ENCODE measurements around the gene MTX1. TPM values are rescaled to one million over a fixed set of nuclear protein-coding genes. Genes with fewer than 3 reads are reported as not detected.

Gene MTX1
- total and polyA plus RNA-seq, 2 experiments from 2014 or later, result 77.7 to 106 TPM

GRCh38 chr1:155254714-155255242 is 46.3 kb downstream of the MTX1 start (continued):
- no peak for TF ChIP-seq REST (IDR thresholded peaks at IDR 0.05; ENCODE audit: unreplicated experiment)
- TF ChIP-seq, protein P1, sequence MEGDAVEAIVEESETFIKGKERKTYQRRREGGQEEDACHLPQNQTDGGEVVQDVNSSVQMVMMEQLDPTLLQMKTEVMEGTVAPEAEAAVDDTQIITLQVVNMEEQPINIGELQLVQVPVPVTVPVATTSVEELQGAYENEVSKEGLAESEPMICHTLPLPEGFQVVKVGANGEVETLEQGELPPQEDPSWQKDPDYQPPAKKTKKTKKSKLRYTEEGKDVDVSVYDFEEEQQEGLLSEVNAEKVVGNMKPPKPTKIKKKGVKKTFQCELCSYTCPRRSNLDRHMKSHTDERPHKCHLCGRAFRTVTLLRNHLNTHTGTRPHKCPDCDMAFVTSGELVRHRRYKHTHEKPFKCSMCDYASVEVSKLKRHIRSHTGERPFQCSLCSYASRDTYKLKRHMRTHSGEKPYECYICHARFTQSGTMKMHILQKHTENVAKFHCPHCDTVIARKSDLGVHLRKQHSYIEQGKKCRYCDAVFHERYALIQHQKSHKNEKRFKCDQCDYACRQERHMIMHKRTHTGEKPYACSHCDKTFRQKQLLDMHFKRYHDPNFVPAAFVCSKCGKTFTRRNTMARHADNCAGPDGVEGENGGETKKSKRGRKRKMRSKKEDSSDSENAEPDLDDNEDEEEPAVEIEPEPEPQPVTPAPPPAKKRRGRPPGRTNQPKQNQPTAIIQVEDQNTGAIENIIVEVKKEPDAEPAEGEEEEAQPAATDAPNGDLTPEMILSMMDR (conservative IDR thresholded peaks at IDR 0.05; ENCODE audit: low read depth in 2 of 2), result no peak

GRCh38 chr1:155255243-155256007 is 46.9 kb downstream of the MTX1 start, which contains the start of gene ENTREP3:
Gene ENTREP3 (minus strand): TSS chr1:155255483. CDS start chr1:155254877, 606 bp downstream.
- Histone ChIP-seq H3K4me3 (peak within 1 kb of the TSS; percentile 89), H3K79me2 (replicated peaks; ENCODE audit: insufficient read depth) (no peaks in the 10 kb centered on the region; the same call in none of the 2 replicates), H3K27ac (ENCODE audit: low read depth) (peak within 1 kb of the TSS; percentile 76; the same call in 1 of the 2 replicates), H2AFZ (peak within 1 kb of the TSS; percentile 88), H3K4me2 (peak within 1 kb of the TSS; percentile 98), H4K20me1 (replicated peaks; ENCODE audit: insufficient read depth) (no peaks in the 10 kb centered on the region), H3K36me3 (ENCODE audit: insufficient read depth) (peaks cover 9% of the 10 kb centered on the region; the same call in 1 of the 2 replicates), H3K27me3 (ENCODE audit: insufficient read depth) (no peaks in the 10 kb centered on the region), H3K4me1 (ENCODE audit: insufficient read depth) (peaks cover 12% of the 10 kb centered on the region; the same call in 1 of the 2 replicates), H3F3A (replicated peaks; ENCODE audit: low read depth) (peaks cover 15% of the 10 kb centered on the region; the same call in 1 of the 2 replicates), H3K9me2 (ENCODE audit: insufficient read depth) (no peaks in the 10 kb centered on the region)
- Mint-ChIP-seq H3K4me1 (peaks cover 28% of the 10 kb centered on the region), H3K36me3 (ENCODE audit: low read depth) (peaks cover 24% of the 10 kb centered on the region), H3K27ac (peak within 1 kb of the TSS; percentile 57), H3K27me3 (ENCODE audit: insufficient read depth, low read depth, poor library complexity) (peaks cover 16% of the 10 kb centered on the region), H3K4me3 (peak within 1 kb of the TSS; percentile 83), H3K9me3 (no peaks in the 10 kb centered on the region)
- peak; percentile 79 for ATAC-seq
- DNase-seq (ENCODE audit: low spot score), result peak; percentile 96
- peak; percentile 87 for TF ChIP-seq POLR2AphosphoS5 (IDR thresholded peaks at IDR 0.05; ENCODE audit: low read depth)
- TF ChIP-seq ZNF331 (CRISPR knock-in tag; IDR thresholded peaks at IDR 0.05; ENCODE audit: low read depth), result no peak
- TF ChIP-seq ETS1 (IDR thresholded peaks at IDR 0.05), result peak; percentile 79
- TF ChIP-seq NANOG (IDR thresholded peaks at IDR 0.05; ENCODE audit: borderline replicate concordance), result no peak
- TF ChIP-seq CREB1 (CRISPR knock-in tag; IDR thresholded peaks at IDR 0.05; ENCODE audit: low read depth), result 0 out of 2 replicates have a peak, but pooled peaks have one; percentile 24
- no peak for TF ChIP-seq STAT1 (IDR thresholded peaks at IDR 0.05; ENCODE audit: unreplicated experiment)
- no peak for TF ChIP-seq EZH2 (IDR thresholded peaks at IDR 0.05; ENCODE audit: low read depth, unreplicated experiment)
- TF ChIP-seq REST (IDR thresholded peaks at IDR 0.05; ENCODE audit: unreplicated experiment), result no peak
- no peak for TF ChIP-seq ZNF114 (CRISPR knock-in tag; IDR thresholded peaks at IDR 0.05)
- TF ChIP-seq EZH2phosphoT487 (IDR thresholded peaks at IDR 0.05; ENCODE audit: unreplicated experiment), result no peak
- TF ChIP-seq JUNB (IDR thresholded peaks at IDR 0.05; ENCODE audit: unreplicated experiment), result no peak
- TF ChIP-seq, protein P1 (conservative IDR thresholded peaks at IDR 0.05; ENCODE audit: low read depth in 2 of 2), result no peak
